Pons (tissue), 1 donor: ENCODE data around the gene NCAPD2.

Experiments
- DNase-seq: peaks from one replicate; pipeline ENCODE4 v3.0.0-alpha.2; 2016; ENCODE audit warnings: low spot score

NCAPD2 gene

GRCh38 chr12:6573001-6573400 lies 79.1 kb downstream of the NCAPD2 start:
- DNase-seq = no peak

GRCh38 chr12:6574576-6575295 lies 80.8 kb downstream of the NCAPD2 start:
- DNase-seq = no peak

- DNase-seq = no peak
Measured at GRCh38 chr12:6575648-6576047, 81.7 kb downstream of the NCAPD2 start.
